K562 (cell line): ENCODE measurements around the gene ACY1. TPM values are rescaled to one million over a fixed set of nuclear protein-coding genes. Genes with fewer than 3 reads are reported as not detected.

Experiments
- KDM2B ChIP-seq: fragments of 250-450 bp; sonication (Bioruptor Pico); IDR thresholded peaks from 2 replicates; pipeline ENCODE4 v1.8.0; 2021; ENCODE audit warnings: mild to moderate bottlenecking, moderate library complexity
- KLF16 ChIP-seq: IDR thresholded peaks from 2 replicates; pipeline ENCODE4 v1.6.1; 2016; ENCODE audit warnings: antibody characterized with exemption
- POLR3G ChIP-seq: IDR thresholded peaks from 2 replicates; pipeline ENCODE4 v1.6.1; 2011; ENCODE audit not compliant: insufficient read length, insufficient replicate concordance; ENCODE audit errors: extremely low read depth
- SRF ChIP-seq, 2 experiments: fragments of 250-450, 450-650 bp in 1 of 2; sonication (Bioruptor Pico) in 1 of 2; sonication (generic) in 1 of 2; formaldehyde crosslinking; IDR thresholded peaks; 2 replicates each; pipeline versions ENCODE4 v1.5.0 to v1.5.1; 2020 to 2022; ENCODE audit warnings: mild to moderate bottlenecking in 1 of 2, missing genetic modification reagents in 1 of 2
- TAF15 ChIP-seq: fragments of 200-400 bp; formaldehyde crosslinking; IDR thresholded peaks from 2 replicates; pipeline ENCODE4 v1.6.1; 2017; ENCODE audit warnings: mild to moderate bottlenecking, low read depth, low read length, moderate library complexity
- ZFP1 ChIP-seq: fragments of 450-650 bp; formaldehyde crosslinking; IDR thresholded peaks from 2 replicates; pipeline ENCODE4 v1.4.0; 2020; ENCODE audit warnings: mild to moderate bottlenecking, mixed read lengths
- ZNF175 ChIP-seq: fragments of 200-800 bp; sonication (Bioruptor generic); IDR thresholded peaks from 2 replicates; pipeline ENCODE4 v1.6.1; 2016; ENCODE audit warnings: low read depth, mild to moderate bottlenecking, missing genetic modification characterization, missing compliant biosample characterization
- polyA plus RNA-seq, 8 experiments: library from polyadenylated mRNA; depleted of rRNA in 4 of 8; stranded (reverse) in 5 of 8; unstranded in 3 of 8; fragments of >200 nt; fragmentation: Nextera tagmentation in 2 of 8; fragmentation: Illumina TruSeq in 1 of 8; extraction: Ambion mirVana in 2 of 8; extraction: Trizol in 1 of 8; gene quantifications; 2 replicates each; pipeline versions ENCODE4 v1.2.1 to v1.2.3, GENCODE V29; 2011 to 2014; ENCODE audit warnings: inconsistent platforms in 1 of 8, missing spikeins in 1 of 8
- total RNA-seq, 7 experiments: library from RNA; depleted of rRNA in 6 of 7; stranded (reverse); fragments of >200 nt in 6 of 7; fragmentation: Illumina TruSeq in 2 of 7; extraction: Trizol in 2 of 7; gene quantifications; 2 replicates each; pipeline versions ENCODE4 v1.2.1 to v1.2.3, GENCODE V29; 2011 to 2021; ENCODE audit warnings: low replicate concordance in 1 of 7
- TF ChIP-seq, protein P1 (sequence below), 2 experiments: fragments of 450-650 bp in 1 of 2; sonication (generic) in 1 of 2; formaldehyde crosslinking in 1 of 2; IDR thresholded peaks; 2 replicates each; pipeline versions ENCODE4 v1.7.1 to v1.9.0; 2016 to 2022; ENCODE audit warnings: inconsistent platforms in 1 of 2, mild to moderate bottlenecking in 1 of 2, missing genetic modification reagents in 1 of 2

The ACY1 gene
- total and polyA plus RNA-seq, 9 of the 15 experiments (the other 6 are each of a cell fraction or from before 2014, with no cell fraction given), result 70.7 to 195 (median 123) TPM

GRCh38 chr3:51953445-51953844 is 29.9 kb upstream of the ACY1 start (continued):
- TF ChIP-seq SRF (CRISPR knock-in tag; IDR thresholded peaks at IDR 0.05), result no peak
- TF ChIP-seq POLR3G, result no peak
- TF ChIP-seq ZNF175, result no peak
- TF ChIP-seq KLF16, result no peak
- no peak for TF ChIP-seq ZFP1 (CRISPR knock-in tag)
- TF ChIP-seq, protein P1, sequence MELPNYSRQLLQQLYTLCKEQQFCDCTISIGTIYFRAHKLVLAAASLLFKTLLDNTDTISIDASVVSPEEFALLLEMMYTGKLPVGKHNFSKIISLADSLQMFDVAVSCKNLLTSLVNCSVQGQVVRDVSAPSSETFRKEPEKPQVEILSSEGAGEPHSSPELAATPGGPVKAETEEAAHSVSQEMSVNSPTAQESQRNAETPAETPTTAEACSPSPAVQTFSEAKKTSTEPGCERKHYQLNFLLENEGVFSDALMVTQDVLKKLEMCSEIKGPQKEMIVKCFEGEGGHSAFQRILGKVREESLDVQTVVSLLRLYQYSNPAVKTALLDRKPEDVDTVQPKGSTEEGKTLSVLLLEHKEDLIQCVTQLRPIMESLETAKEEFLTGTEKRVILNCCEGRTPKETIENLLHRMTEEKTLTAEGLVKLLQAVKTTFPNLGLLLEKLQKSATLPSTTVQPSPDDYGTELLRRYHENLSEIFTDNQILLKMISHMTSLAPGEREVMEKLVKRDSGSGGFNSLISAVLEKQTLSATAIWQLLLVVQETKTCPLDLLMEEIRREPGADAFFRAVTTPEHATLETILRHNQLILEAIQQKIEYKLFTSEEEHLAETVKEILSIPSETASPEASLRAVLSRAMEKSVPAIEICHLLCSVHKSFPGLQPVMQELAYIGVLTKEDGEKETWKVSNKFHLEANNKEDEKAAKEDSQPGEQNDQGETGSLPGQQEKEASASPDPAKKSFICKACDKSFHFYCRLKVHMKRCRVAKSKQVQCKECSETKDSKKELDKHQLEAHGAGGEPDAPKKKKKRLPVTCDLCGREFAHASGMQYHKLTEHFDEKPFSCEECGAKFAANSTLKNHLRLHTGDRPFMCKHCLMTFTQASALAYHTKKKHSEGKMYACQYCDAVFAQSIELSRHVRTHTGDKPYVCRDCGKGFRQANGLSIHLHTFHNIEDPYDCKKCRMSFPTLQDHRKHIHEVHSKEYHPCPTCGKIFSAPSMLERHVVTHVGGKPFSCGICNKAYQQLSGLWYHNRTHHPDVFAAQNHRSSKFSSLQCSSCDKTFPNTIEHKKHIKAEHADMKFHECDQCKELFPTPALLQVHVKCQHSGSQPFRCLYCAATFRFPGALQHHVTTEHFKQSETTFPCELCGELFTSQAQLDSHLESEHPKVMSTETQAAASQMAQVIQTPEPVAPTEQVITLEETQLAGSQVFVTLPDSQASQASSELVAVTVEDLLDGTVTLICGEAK (IDR thresholded peaks at IDR 0.05), result no peak
- TF ChIP-seq, protein P1 (CRISPR knock-in tag; IDR thresholded peaks at IDR 0.05), result no peak
- no peak for TF ChIP-seq TAF15
- TF ChIP-seq KDM2B, result no peak
